ENCODE data around the gene ROPN1. TPM values are rescaled to one million over a fixed set of nuclear protein-coding genes. Genes with fewer than 3 reads are reported as not detected.
A peak's percentile ranks its signal among the peaks of the same experiment; 100 is the strongest.

Gene ROPN1
- total RNA-seq, 1 experiment from 2014 or later: not detected

DNA sequence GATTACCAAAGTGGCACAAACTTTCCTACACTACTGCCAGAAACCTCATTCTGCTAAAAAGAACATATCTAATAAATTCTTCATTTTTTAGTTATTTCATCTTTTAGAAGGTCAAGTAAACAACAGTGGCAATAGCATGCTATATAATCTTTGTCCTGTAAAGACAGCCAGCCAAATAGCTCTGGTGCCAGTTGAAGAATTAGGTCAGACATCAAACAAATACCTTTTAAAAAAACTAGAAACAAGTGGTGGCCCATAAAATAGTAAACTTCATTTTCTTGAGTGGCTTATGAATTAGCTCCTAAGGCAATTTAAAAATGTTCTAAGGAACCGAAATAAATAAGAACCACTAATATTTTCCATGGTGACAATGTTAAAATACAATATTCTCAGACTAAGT lies 50.4 kb downstream of the ROPN1 start:
- no peak overlapping the region for H2AFZ ChIP-seq (ENCODE audit: low read length)
- no peak for TF ChIP-seq EZH2 (IDR thresholded peaks at IDR 0.05; ENCODE audit: low read length, unreplicated experiment)
- TF ChIP-seq CTCF (conservative IDR thresholded peaks at IDR 0.05; ENCODE audit: low read depth, low read length): no peak
- TF ChIP-seq EZH2phosphoT487 (IDR thresholded peaks at IDR 0.05; ENCODE audit: borderline replicate concordance, low read length): no peak
- no TSS peak for BruUV-seq (replicated peaks)
- no peaks in the 10 kb centered on the region for H3F3A ChIP-seq (ENCODE audit: low read length, unreplicated experiment)
- H3K27me3 ChIP-seq (ENCODE audit: low read length): no peaks in the 10 kb centered on the region
- intact Hi-C loops (cut with micrococcal nuclease): loop anchor here (1.0 kb wide), 2 partner anchors 138 to 340 kb away; no protein-coding TSS in a partner anchor
- H3K27ac ChIP-seq (ENCODE audit: low read length): no peak overlapping the region
- H4K20me1 ChIP-seq (ENCODE audit: low read length): no peaks in the 10 kb centered on the region
- no peak overlapping the region for H3K9ac ChIP-seq (ENCODE audit: low read length)
- ATAC-seq (no peak), DNase-seq (no peak)
- no peaks in the 10 kb centered on the region for H3K79me2 ChIP-seq (ENCODE audit: low read length)
- no peak overlapping the region for H3K4me2 ChIP-seq (ENCODE audit: low read length)
- no peaks in the 10 kb centered on the region for H3K9me3 ChIP-seq (ENCODE audit: low read length)
- no peaks in the 10 kb centered on the region for H3K4me1 ChIP-seq (ENCODE audit: insufficient read depth, low read length)
- ChIA-PET POLR2A (ENCODE audit: unreplicated experiment) (interaction anchor here (0.7 to 0.8 kb wide), 2 partner anchors 123 to 668 kb away, joined by 3 to 4 read pairs; no protein-coding TSS in a partner anchor), CTCF (interaction anchor here (0.7 to 1.0 kb wide), 4 partner anchors 11 to 399 kb away, joined by 3 to 4 read pairs (median 4); no protein-coding TSS in a partner anchor)
- peaks cover 44% of the 10 kb centered on the region for H3K36me3 ChIP-seq (ENCODE audit: low read depth, low read length)
- H3K9me2 ChIP-seq (replicated peaks; ENCODE audit: low read length): no peaks in the 10 kb centered on the region
- no peak overlapping the region for H3K4me3 ChIP-seq (ENCODE audit: low read length)

DNA sequence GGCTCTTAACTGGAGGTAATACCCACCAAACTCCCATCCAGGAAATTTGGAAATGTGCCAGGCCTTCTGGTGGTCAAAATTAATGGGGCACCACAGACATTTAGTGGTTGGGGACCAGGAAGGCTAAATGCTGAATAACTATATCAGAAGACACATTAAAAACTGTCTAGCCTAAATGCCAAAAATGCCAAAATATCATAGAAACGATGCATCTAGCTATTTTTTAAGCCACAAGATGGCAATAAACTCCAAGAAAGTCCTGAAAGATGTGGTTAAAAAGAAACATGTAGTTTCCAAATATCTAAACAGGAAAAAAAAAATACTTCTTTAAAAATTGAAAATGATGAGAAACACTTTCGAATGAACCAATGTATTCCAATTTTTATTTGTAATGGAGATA lies 50.8 kb downstream of the ROPN1 start:
- H3K27me3 ChIP-seq (ENCODE audit: low read length): no peaks in the 10 kb centered on the region
- H3K9ac ChIP-seq (ENCODE audit: low read length): no peak overlapping the region
- no peak for ATAC-seq
- no peaks in the 10 kb centered on the region for H4K20me1 ChIP-seq (ENCODE audit: low read length)
- no peak overlapping the region for H3K4me2 ChIP-seq (ENCODE audit: low read length)
- no peaks in the 10 kb centered on the region for H3K9me3 ChIP-seq (ENCODE audit: low read length)
- no peaks in the 10 kb centered on the region for H3K4me1 ChIP-seq (ENCODE audit: insufficient read depth, low read length)
- TF ChIP-seq CTCF (conservative IDR thresholded peaks at IDR 0.05; ENCODE audit: low read depth, low read length) (peak; percentile 48), EZH2 (IDR thresholded peaks at IDR 0.05; ENCODE audit: low read length, unreplicated experiment) (no peak)
- BruUV-seq (replicated peaks): no TSS peak
- H3K4me3 ChIP-seq (ENCODE audit: low read length): no peak overlapping the region
- H3K9me2 ChIP-seq (replicated peaks; ENCODE audit: low read length): no peaks in the 10 kb centered on the region
- CTCF ChIA-PET: interaction anchor here (0.5 to 1.0 kb wide), 6 partner anchors 10 to 399 kb away, joined by 3 to 4 read pairs (median 3); no protein-coding TSS in a partner anchor
- intact Hi-C loops (cut with micrococcal nuclease): loop anchor here (1.0 kb wide), 2 partner anchors 138 to 340 kb away; no protein-coding TSS in a partner anchor
- H3K27ac ChIP-seq (ENCODE audit: low read length): no peak overlapping the region
- no peak overlapping the region for H2AFZ ChIP-seq (ENCODE audit: low read length)
- H3F3A ChIP-seq (ENCODE audit: low read length, unreplicated experiment): no peaks in the 10 kb centered on the region
- POLR2A ChIA-PET (ENCODE audit: unreplicated experiment): interaction anchor here (0.7 to 0.8 kb wide), 2 partner anchors 122 to 668 kb away, joined by 3 to 4 read pairs; no protein-coding TSS in a partner anchor
- peaks cover 40% of the 10 kb centered on the region; the same call in 1 of the 2 replicates for H3K36me3 ChIP-seq (ENCODE audit: low read depth, low read length)
- no peak for DNase-seq
- no peaks in the 10 kb centered on the region for H3K79me2 ChIP-seq (ENCODE audit: low read length)

GRCh38 chr3:123939706-123940105 lies 52.2 kb downstream of the ROPN1 start:
- Histone ChIP-seq H3K27ac (ENCODE audit: low read length) (no peak overlapping the region), H3K9ac (ENCODE audit: low read length) (no peak overlapping the region), H3K9me3 (ENCODE audit: low read length) (no peaks in the 10 kb centered on the region), H3K4me1 (ENCODE audit: insufficient read depth, low read length) (no peaks in the 10 kb centered on the region), H3K4me2 (ENCODE audit: low read length) (no peak overlapping the region), H3K9me2 (replicated peaks; ENCODE audit: low read length) (no peaks in the 10 kb centered on the region), H4K20me1 (ENCODE audit: low read length) (no peaks in the 10 kb centered on the region), H2AFZ (ENCODE audit: low read length) (no peak overlapping the region), H3K27me3 (ENCODE audit: low read length) (no peaks in the 10 kb centered on the region), H3K4me3 (ENCODE audit: low read length) (no peak overlapping the region), H3K79me2 (ENCODE audit: low read length) (no peaks in the 10 kb centered on the region), H3K36me3 (ENCODE audit: low read depth, low read length) (peaks cover 33% of the 10 kb centered on the region; the same call in 1 of the 2 replicates), H3F3A (ENCODE audit: low read length, unreplicated experiment) (no peaks in the 10 kb centered on the region)
- DNase-seq: no peak
- ATAC-seq: no peak
- TF ChIP-seq EZH2 (IDR thresholded peaks at IDR 0.05; ENCODE audit: low read length, unreplicated experiment) (no peak), EZH2phosphoT487 (IDR thresholded peaks at IDR 0.05; ENCODE audit: borderline replicate concordance, low read length) (no peak), CTCF (conservative IDR thresholded peaks at IDR 0.05; ENCODE audit: low read depth, low read length) (no peak)
- ChIA-PET POLR2A (ENCODE audit: unreplicated experiment) (no interaction called here), CTCF (no interaction called here)
- intact Hi-C loops (cut with micrococcal nuclease): loop anchor here (1.0 kb wide), 1 partner anchor 189 kb away; no protein-coding TSS in a partner anchor
- no TSS peak for BruUV-seq (replicated peaks)

Data from PC-3 (cell line).